Renal pelvis (tissue), 4 donors: Measurements from ENCODE around the gene FSTL1. TPM values are rescaled to one million over a fixed set of nuclear protein-coding genes. Genes with fewer than 3 reads are reported as not detected.

Experiments
- DNase-seq: peaks from one replicate; pipeline ENCODE4 v3.0.0-alpha.2; 2013
- polyA plus RNA-seq, 3 donors: library from polyadenylated mRNA; unstranded; fragments of 120-200 nt; gene quantifications; one replicate each; pipeline ENCODE4 v1.2.1, GENCODE V29; 2013; ENCODE audit not compliant: insufficient read length in 3 of 3

Gene FSTL1
- polyA plus RNA-seq, 3 donors = 470 to 549 (median 480) TPM

DNA sequence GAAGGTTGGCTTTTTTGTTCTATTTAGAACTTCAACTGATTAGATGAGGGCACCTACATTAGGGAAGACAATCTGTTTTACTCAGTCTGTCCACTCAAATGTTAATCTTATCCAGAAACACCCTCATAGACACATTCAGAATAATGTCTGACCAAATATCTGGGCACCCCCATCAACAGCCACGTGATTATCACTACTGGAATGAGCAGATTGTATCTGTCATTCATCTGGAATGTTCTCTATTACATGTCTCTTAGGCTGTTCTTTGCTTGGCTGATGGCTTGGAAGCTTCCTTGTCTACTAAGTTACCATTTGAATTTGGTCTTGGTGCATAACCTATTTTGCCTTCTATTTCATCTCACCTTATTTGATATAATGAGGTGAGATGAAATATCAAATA is 86.0 kb downstream of the FSTL1 start:
- no peak for DNase-seq

DNA sequence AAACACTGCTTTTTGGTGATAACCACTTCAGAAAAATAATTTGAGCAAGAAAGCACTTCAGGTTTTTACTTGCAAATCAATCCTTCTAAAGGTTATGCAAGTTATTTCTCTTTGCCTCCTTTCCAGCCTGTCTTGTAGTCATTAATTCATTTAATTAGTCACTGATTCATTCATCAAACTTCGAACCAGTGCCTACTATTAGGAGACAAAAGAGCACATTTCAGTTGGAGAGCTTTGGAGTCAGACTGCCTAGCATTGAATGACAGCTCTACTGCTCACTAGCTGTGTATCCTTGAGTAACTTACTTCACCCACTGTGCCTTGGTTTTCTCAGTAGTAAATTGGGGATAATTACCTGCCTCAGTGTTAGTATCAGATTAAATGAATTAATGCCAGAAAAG is 86.7 kb downstream of the FSTL1 start:
- DNase-seq = no peak

DNA sequence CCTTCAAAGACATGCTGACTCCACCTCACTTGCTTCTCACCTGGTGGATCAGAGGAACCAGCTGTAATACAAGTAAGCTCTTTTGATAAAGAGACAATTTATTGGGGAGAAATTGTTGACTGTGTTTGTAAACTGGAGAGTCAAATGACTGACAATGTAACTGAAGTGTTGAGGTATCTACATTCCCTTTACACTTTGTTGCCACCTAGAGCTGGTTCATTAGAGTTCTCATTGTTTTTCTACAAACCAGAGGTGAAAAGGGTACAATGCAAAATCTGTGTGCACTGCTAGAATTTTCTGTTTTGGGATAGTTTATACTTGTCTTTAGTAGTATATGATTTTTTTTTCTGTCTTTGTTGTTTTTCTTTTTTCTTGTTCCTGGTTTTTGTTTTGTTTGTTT is 93.0 kb downstream of the FSTL1 start:
- no peak for DNase-seq

DNA sequence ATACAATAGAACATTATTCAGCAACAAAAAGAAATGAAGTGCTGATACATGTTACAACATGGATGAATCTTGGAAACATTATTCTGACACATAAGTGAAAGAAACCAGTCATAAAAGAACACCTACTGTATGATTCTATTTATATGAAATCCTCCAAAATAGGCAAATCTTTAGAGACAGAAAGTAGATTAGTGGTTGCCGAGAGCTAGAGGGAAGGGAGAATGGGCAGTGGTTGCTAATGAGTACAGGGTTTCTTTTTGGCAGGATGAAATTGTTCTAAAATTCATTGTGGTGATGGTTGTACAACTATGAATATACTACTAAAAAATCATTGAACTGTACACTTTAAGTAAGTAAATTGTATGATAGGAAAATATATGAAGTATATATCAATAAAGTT is 95.3 kb downstream of the FSTL1 start:
- DNase-seq = no peak

DNA sequence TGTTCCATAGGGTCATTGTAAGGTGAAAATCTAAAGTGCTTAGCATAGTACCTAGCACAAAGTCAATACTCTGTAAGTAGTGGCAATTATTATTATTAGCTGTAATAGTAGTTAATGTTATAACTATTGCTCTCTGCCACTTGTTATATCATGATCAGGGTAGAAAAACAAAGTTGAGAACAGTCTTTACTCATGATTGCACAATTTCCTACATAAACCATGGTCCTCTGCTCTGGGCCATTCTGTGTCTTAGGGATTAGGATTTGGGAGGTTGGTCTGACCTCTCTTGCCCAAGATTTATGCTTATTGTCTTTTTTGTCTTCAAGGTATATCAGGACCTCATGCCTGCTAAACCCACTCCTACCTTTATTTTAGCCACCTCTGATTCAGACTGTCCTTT is 97.3 kb downstream of the FSTL1 start:
- DNase-seq = no peak

DNA sequence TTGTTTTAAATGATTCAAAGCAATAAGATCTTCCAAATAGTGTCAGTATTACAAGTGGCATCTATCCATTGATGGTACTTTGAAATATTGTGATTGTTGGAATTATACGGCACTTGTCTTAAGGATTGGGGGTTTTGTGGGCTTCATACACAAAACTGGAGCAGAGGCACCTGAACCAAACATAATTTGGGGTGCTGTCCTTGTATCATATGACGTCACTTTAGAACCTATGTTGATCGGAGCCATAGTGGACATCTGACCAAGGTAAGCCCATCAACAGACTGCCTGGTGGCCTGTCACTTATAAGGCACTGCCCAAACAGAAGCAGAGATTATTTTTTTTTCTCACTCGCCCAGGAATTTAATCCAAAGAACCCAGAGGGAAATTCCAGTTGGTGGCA is 98.8 kb downstream of the FSTL1 start:
- no peak for DNase-seq

DNA sequence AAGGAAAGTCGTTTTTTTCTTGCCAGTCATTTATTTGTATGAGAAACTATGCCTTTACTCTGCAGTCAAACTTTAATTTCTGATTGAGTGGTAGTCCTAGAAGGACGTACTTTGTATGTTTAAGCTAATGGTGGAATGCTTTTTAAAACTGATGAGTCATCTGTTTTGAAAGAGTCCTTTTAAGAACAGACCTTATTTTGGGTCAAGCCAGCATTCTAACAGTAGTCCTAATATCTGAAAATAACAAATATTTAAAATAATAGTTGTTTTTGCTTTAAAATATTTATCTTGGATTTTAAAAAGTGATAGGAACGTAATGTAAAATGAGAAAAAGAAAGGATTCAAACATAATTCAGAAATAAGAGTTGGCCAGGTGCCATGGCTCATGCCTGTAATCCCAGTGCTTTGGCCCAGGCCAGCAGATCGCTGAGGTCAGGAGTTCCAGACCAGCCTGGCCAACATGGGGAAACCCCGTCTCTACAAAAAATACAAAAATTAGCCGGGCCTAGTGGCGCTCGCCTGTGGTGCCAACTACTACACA is 100.3 kb downstream of the FSTL1 start:
- no peak for DNase-seq

DNA sequence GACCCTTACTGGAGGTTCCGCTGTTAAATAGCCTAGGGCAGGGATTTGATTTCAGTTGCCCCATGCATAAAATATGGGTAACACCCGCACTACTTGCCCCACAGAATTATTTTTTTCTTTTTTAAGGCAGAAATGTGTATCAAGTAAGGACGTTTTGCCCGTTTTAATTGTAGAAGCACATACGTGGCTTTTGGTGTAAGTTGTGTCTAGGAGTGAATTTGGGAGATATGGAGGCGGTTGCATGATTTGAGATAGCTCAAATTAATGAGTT is 101.0 kb downstream of the FSTL1 start:
- DNase-seq = no peak

DNA sequence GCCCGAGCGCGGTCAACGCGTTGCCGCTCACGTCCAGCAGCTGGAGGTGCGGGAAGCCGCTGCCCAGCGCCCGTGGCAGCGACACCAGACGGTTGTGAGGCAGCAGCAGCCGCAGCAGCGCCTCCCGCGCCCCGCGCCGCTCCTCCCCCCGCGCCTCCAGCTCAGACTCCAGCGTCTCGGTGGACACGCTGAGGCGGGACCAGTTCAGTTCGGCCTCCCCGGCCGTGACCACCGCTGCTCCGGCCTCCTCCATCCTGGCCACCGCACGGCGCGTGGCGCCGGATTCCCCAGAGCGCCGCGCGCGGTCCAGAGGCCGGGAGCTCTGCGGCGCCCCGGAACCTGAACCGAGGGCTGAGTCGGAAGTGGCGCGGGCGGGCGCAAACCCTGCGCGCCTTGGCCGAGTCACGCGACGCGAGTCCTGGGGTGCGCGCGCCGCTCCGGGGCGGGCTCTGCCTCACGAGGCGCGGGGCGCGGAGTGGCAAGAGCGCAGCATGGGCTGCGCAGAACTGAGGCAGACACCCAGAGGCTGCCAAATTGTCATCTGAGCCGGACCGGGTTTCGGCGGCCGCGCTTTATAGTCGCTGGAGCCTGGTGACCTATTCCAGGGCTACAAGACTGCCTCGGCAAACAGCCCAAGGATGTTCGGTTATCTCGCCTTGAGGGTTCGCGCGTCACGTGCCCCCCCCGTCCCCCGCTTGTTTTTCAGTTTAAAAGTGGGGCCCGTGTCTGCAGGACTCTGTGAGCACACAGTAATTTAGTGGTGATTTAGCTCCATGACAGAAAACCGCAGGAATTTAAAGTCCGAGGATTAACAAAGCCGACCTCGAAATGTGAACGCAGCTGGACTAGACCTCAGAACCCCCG is 101.6 kb downstream of the FSTL1 start, which contains the start of gene LRRC58:
Gene LRRC58 (minus strand): TSS at position 364 of the 864 bp plus-strand sequence. CDS start 111 bp downstream, at position 253.
- DNase-seq = peak; percentile 93

DNA sequence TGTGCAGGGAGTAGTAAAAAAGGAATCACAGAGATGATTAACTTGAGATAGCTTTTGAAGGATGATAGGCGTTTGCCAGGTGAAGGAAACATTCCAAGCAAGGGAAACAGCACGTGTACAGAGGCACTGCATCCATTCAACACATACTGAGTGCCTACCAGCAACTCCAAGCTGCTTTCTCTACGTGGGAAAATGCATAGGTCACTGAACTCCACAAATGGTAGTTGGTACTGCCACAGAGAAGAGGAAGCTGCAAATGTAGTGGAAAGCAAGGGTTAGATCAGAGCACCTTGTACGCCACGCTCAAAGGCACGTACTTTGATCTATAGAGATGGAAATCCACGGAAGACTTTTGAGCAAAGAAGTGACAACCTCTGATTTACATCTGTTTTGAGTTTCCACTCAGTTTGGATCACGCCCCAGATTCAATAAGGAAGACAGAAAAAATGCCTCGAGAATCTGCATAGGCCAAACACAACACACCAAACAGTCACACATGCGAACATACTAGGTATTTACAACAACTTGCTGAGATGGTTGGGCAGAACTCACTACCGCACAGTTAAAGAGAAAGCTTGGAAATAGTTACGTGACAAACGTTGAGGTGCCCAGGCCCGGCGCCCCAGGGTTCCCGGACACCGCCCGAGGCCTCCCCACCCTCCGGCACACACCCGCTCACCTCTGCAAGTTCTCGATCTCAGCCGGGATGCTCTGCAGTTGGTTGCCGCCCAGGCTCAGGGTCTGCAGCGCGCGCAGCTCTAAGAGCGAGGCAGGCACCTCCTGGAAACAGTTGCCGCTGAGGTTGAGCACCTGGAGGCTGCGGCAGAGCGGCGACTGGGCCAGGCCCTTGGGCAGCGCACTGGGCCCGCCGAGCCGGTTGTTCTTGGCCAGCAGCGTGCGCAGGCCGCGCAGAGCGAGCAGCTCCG is 102.5 kb downstream of the FSTL1 start:
- DNase-seq = peak; percentile 57

DNA sequence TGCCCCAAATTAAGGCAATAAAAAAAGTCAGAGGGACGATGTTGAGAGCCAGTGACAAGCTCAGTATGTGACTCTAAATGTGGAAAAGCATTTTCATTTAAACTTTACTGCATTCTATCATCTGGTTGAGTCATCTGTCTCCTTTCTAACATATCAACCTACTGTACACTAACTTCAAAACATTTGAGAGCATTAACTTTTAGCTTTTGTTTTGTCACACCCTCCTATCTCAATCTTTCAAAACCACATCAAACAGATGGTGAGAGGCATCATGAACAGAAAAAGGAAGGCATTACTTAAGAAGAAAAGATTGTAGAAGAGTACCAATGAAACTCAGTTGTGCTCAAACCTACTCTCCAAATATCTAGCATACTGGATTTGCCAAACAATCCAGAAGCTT is 106.4 kb downstream of the FSTL1 start:
- DNase-seq = no peak

Other genes starting within 250 kb of the FSTL1 start
- gene GPR156, start 165.8 kb downstream of the FSTL1 start, polyA plus RNA-seq = 1 to 10 TPM; 2.9 to 3.6 (median 3.3) TPM
- gene LRRC58, start 101.6 kb downstream of the FSTL1 start, polyA plus RNA-seq = 10 to 100 TPM; 22.0 to 32.3 (median 31.0) TPM
- 100 to 1,000 TPM; 186 to 199 (median 187) TPM for gene NDUFB4, start 145.3 kb upstream of the FSTL1 start, polyA plus RNA-seq
- gene HGD, start 231.2 kb upstream of the FSTL1 start, polyA plus RNA-seq = 100 to 1,000 TPM in 1 of 3 donors, 10 to 100 TPM in 2; 75.9 to 117 (median 90.1) TPM